ENCODE results near the gene MYH15.

MYH15 gene

DNA sequence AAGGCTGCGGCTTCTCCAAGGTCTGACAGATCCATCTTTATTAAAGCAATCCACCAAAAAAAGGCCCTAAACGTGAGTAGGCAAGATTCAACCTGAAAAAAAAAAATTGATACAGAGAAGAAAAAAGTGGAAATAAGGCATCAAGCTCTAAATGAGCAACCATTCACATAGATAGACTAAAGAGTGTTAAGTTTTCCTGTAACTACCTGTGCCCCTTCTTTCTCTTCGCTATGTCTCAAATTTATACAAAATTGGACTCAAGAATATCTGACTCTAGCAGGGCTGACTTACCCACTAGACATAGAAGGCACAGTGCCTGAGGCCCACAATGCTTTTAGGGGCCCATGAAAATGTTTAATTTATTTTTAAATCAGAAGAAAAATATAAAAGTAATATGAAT is at the start of gene MYH15:
MYH15 (minus strand) TSS at position 101 of the 400 bp plus-strand sequence; CDS start at position 35, 66 bp downstream.
- no peak for DNase-seq (ENCODE audit: low spot score)

DNA sequence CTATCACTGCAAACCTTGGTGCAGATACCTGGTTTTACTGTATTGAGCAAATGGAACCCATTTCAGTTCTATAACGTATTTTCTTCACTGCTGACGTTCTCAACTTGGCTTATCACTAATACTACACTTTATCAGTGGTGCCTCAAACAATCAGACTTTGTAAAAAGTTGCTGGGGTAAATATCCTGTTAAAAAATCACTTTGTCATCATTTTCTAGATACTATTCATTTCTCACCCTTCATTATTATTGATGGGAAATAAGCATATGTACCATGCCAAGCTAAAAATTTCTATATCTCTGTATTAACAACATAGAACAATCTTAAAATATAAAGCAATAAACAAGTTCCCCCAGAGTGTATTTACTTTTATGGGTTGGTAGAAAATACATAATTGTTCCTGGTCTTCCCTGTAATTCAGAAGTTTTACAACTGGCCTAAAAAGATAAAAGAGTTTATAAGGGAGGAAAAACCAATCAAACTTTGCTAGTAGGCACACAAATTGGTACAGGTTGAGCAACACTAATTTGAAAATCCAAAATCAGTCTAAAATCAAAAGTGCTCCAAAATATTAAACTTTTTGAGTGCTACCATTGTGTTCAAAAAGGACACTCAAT is 45.7 kb upstream of the MYH15 start:
- no peak for DNase-seq (ENCODE audit: low spot score)

DNA sequence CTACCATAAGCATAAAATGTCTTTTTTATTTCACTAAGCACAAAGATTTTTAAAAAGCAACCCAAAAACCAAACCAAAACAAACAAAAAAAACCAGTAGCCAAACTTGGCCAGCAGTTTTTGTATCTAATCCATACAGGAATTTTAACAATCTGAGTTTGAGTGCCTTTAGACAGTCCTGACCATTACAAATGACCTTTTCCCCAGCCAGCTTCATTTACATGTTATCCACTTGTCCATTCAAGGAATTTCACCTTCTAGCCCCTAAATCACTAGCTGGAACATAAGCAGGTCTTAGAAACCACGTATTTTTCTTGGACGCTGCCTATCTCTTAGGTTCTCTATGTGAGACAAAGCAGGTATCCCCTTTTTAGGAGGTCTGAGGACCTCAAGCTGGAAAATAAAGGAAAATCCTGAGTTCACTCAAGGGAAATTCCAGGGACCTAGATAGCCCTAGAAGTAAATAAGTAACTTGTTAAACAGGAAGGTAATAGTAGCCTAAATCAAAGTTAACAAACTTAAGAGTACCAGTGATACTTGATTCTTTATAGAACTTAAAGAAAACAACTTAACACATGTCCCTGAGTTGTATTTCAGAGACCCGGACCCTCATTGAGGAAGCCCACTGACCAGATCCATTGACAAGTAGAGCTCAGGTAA is 44.6 kb upstream of the MYH15 start:
- no peak for DNase-seq (ENCODE audit: low spot score)

DNA sequence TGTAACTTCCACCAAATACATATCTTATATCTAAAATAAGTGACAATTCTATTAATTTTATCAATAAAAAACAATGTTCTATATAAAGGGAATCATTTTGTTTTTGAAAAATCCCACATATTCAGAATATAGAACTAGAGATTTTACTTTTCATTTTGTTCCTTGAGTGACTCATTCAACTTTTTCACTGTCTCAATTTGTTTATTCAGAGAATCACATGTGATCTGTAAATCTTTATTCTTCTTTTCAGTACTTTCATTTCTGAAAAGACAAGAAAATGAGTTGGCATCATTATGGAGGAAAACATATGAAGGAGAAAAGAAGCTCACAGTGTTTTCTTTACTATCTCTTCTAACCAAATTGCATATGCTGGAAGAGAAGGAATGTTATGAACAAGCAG is 43.8 kb upstream of the MYH15 start:
- no peak for DNase-seq (ENCODE audit: low spot score)

DNA sequence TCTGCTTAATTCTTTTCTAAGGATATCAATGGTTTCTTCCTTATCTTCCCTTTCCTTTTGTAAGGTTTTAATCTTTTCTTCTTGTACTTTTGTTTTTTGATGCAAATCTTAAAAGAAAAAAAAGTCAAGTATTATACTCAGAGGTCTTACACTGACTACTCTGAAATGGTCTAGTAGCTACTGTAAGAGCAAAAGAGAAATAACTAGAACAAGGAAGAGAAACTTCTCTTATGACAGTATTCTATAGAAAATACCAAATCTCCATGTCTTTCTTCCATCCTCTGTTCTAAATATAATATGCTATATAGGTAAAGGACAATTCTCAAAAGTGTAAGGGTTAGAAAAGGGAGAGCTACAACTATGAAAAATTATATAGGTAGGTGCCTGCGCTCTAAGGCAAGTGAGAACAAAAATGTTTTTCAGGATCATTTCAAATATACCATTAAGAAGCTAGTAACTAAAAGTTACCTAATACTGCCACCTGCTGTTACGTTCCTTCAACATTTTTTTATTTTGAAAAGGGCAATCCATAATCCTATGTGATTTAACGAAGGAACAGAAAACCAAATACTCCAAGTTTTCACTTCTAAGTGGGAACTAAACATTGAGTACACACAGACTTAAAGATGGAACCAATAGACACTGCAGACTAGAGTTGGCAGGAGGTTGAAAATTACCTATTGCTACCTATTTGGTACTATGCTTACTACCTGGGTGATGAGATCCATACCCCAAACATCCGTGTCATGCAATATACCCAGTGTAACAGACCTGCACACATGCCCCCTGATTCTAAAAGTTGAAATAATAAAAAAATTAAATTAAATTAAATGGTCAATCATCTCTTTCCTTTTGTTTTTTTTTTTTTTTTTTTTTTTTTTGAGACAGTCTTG is 42.1 kb upstream of the MYH15 start:
- DNase-seq (ENCODE audit: low spot score): peak; percentile 27

DNA sequence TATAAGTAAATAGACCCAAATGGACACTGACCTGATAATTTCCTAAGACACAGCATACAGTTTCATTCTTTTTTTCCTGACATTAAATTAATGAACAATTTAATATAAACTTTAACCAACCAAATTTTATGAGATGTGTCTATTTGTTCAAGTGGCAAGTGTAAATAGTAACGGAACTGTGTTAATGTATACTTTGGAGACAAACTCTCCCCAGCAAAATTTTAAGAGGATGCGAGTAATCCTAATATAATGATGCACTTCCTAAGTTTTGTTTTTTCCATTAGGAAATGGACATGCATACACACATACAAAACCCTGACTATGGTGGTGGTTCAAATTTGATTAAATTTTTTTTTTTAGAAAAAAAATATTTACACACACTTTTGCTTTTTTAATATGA is 38.5 kb upstream of the MYH15 start:
- no peak for DNase-seq (ENCODE audit: low spot score)

DNA sequence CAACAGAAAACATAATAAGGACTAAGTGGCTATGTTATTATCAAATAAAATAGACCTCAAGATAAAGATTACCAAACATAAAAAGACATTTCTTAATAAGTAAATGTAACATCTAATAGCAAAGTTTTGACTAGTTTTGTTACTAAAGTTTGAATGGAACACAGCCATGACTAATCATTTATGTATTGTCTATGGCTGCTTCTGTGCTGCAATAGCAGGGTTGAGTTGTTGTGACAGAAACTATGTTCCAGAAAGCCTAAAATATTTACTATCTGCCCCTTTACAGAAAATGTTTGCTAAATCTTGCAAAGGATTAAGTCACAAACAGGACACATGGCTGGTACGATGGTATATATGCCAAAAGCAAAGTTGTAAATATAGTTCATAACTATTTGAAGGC is 37.9 kb upstream of the MYH15 start:
- no peak for DNase-seq (ENCODE audit: low spot score)

DNA sequence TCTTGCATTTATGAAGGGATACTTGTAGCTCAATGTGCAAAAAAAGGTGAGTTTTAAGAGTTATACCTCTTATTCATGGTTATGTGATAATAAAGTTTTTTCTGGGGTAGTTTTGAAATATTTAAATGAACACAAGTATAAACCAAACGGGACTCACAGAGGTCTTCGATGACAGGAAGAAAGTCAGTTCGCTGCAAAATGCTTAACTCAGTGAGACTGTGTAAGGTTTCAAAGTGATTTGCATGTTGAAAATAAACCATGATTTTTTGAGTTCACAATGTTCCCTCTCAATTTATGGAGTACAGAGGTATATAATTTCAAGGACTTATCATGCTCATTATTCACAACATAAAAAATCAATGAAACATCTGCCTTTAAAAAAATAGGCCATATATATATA is 36.3 kb upstream of the MYH15 start:
- no peak for DNase-seq (ENCODE audit: low spot score)

DNA sequence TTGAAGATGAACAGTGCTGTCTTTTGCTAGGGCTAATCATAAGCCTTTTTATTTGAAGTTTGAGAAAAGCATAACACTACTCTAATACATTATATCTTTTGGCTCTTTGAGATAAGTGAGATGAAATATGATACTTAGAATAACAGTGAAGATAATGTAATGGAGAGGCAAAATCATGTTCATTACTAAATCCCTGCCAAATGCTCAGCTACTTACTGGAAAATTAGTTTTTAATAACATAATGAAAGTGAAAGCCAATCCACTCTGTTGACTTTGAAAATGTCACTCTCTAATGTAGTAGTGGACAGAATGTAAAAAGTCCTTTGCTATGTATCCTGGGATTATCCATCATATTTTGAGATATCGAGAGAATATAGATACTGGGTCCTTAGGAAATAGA is 35.9 kb upstream of the MYH15 start:
- no peak for DNase-seq (ENCODE audit: low spot score)

DNA sequence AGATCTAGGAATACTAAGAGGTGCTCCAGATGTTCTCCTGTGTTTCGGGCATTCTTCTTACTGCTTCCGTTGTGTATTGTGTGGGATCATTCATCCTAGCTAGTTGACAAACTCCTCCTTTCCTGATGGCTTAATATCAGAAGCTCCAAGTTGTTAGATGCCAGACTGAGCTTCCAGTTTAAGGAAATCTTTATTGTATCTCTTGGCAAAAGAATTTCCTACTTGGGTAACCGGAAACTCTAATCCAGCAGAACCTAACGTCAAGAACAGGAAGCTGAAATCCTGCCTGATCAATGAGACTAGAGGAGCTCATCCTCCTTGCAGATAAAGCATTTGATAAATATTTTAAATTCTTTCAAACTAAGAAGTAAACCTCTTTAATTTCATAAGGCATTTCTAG is 27.7 kb upstream of the MYH15 start:
- no peak for DNase-seq (ENCODE audit: low spot score)

DNA sequence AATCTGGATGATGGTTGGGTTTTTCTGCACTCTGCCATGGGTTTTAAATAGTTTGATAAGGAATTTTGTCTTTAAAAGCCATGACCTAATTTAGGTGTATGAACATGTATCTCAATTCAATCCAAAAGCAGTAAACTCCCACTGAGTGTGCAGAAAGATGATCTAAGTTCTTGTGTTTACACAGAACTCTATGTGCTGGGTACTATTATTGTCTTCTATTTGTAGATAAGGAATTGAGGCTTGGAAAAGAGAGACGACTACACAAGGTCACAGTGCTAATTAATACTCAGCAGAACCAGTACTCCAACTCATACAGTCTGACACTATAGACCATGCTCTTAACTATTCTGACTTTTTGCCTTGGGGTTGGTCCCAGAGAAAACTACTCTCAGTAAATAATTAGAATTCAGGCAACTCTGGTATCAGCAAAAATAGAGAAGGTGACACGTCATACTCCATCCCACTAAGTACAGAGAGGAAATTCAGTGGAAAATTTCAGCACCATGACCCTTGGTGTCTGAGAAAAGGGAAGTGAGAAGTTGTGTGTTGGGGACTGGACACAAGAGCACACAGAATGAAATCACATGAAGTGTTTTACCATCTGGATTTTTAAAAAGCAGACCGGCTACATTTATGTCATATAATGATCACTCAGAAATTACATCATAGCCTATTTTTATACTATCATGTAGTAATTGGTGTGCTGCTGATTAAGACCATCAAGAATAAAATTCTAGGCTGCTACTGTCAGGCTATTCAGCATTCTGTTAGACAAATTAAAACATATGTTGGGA is 18.3 kb upstream of the MYH15 start:
- no peak for DNase-seq (ENCODE audit: low spot score)

DNA sequence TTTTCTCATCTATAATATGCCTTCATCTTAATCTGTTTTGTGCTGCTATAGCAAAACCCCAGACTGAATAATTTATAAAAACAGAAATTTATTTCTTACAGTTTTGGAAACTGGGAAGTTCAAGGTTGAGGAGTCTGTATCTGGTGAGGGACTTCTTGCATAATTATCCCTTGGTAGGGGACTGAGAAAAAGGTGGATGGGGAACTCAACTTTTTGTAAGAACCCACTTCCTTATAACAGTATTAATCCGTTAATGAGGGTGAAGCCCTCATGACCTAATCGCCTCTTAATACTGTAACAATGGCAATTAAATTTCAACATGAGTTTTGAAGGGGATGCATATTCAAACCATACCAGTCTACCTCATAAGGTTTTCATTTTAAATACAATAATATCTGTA is 17.4 kb upstream of the MYH15 start:
- DNase-seq (ENCODE audit: low spot score): no peak

DNA sequence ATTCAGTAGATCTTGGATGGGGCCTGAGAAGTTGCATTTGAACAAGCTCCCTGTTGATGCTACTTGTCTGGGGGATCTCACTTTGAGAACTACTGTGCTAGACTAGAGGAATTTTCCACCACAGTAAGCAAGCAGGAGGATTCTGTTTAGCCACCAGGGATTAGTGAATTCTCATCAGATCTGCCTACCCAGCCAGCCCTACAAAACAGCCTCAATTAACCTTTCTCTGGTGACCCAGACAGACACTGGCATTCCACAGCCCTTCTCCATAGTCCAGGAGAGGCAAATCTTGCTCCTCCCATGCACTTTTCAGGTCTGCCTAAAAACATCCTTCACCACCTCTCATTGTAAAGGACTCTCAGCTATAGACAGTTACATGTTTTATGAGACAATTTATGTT is 16.7 kb upstream of the MYH15 start:
- DNase-seq (ENCODE audit: low spot score): no peak

DNA sequence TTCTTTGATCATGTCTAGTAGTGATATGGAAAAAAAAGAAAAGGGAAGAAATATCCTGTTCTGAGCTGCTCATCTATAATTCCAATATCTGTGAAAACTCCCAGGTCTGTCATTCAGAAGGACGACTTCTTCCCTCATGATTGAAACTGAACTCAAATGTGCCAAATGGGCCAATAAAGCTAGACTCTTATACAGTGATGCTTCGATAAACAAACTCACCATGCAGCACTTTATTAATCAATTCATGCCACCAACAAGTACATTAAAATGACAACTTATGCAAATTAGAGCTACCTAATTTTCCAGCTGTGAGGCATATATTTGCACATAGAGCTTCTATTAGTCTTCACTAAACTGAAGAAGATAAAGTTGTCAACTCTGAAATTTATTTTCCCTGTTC is 15.6 kb upstream of the MYH15 start:
- no peak for DNase-seq (ENCODE audit: low spot score)

DNA sequence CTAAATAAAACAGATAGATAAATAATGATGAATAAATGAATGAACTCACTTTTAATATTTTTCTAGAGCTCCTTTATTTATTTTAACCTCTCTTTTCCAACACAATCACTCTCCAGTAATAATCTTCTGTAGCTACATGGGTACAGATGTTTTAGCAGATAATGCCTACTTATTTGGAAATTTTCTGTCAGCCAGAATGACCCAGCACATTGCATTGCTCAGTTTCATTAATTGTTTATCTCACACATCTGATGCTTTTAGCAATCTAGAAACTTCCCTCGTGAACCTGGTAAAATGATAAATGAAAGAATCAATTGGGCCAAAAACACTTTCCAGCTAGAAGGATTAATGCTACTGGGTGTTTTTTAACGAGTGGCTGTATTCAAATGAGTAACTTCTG is 14.9 kb upstream of the MYH15 start:
- no peak for DNase-seq (ENCODE audit: low spot score)

DNA sequence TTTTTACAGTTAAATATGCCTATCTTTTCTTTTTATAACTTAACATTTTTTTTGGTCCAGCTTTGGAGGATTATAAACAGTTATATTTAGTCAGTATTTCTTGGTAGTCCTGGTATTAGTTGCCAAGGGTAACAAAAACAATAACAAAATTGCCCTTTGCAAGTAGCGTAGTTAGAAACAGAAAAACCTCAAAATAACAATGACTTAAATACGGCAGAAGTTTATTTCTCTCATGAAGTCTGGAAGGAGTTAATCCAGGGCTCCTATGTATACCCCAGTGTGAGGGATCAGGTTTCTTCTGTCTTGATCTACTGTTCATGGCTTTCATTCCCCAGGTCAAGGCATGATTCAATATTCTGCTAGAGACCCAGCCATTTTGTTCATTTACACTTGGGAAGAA is 14.1 kb upstream of the MYH15 start:
- DNase-seq (ENCODE audit: low spot score): no peak

DNA sequence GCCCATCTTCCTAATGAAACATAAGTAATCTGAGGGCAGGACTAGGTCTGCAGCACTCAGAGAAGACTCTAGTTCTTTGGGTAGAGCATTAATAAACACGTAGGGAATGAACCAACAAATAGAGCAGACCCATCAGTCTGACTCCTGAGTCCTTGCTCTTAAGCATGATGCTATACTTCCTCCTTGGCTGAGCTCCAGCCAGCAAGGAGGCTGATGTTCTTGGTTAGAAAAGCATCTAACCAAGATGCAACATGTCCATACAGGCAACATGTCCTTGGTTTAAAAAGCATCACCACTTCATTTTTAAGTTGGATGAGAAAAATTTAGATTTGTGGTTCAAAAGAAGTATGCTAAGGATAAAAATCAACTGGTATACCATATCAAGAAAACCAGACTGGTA is 8.5 kb upstream of the MYH15 start:
- no peak for DNase-seq (ENCODE audit: low spot score)

DNA sequence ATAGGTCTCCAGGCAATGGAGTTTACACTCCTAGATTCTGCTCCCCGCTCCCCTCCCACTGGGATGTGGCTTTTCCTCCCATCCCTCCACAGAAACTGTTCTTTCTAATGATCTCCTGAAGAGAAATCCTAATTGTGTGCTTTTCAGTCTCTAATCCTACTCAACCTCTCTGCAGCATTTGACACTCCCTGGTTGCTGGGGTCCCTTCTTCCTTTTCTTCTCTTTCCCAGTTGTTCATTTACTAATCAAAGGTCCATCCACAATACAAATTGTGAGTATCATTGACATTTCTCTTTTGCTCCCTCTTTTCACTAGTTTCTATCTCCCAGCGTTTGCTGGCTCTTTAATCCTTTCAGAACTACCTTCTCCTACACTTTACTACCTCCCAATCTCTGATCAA is 6.5 kb upstream of the MYH15 start:
- no peak for DNase-seq (ENCODE audit: low spot score)

DNA sequence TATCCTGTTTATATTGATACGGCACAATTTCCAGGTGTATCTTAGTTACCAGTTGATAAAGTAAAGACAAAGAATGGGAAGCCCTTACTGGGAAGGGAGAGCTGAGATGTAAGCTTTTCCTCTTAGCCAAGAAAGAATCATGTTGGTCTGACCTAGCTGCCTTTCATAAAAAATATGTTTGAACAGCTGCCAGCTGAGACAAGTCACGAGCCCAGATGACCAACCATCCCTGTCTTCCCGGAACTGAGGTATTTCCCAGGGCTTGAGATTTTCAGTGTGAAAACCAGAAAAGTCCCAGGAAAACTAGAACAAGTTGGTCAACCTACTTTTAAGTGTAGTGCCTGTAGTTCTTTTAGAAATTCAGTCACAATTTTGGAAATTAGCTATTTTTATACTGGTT is 3.6 kb upstream of the MYH15 start:
- DNase-seq (ENCODE audit: low spot score): no peak

DNA sequence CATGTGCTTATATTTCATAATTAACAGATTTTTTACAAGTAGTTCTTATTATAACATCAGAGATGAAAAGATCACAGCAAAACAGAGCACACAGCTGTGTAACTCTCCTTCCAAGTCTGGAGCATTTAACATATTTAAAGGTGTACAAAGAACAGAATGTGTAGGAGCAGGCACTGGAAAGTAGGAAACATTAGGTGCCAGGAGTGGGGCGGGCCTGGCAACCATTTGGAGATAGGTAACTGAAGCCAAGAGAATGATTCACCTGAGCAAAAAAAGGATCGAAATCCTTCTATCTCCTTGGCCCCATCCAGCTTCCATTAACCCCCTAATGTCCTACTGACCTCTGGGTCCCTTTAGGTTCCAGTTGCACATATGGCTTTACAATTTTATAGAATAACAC is 2.3 kb upstream of the MYH15 start:
- no peak for DNase-seq (ENCODE audit: low spot score)

DNA sequence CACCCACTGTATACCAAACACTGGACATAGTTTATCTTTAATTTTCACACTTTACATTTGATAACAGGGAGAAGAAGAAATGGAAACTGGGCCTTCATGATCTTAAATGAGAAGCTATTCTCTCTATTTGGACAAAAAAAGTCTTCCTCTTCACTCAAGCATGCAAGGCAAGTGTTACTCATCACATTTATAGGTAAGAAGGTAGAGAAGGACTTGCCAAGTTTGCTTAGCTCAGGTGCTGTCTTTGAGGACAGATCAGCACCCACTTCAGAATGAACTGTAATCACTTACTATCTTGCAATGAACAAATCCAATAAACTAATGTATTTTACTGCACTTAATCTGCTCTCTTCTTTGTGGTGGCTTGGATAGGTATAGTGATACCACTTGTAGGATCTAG is 1.1 kb upstream of the MYH15 start:
- no peak for DNase-seq (ENCODE audit: low spot score)

DNA sequence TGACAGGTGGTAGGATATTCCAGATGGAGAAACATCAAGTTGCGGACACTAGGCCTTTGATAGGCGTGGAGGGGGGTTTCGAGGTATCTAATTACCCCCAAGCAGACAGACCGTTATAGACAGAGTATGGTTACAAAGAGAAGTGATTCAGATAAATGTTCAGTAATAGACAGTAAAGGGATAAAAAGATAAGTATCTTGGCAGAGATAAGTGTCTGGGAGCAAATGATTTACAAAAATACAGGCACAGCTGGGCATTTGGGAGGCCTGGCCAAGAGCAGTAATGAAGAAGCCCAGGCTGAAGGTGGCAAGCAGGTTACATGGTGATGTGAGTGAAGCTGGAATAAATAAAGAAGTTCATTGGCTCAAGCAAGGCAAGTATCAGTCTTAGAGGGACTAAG is 659 bp upstream of the MYH15 start:
- no peak for DNase-seq (ENCODE audit: low spot score)

DNA sequence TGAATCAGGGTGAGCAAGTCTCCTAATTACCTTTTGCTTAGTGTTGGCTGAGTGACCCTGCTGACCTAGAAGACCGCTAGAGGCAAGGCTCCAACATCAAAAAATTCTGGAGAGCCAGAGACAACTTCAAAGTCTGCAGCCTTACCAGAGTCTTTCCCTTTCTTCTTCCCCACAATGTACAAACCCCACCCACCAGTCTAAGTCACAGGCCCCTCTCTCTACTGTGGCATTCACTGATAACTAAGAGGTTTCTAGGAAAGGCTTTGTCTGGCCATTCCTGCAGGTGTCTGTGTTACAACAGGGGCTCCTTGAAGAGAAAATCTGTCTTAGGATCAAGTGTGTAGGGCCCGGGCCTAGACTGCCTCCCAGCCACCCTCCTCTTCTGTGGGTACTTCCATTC is 525 bp downstream of the MYH15 start:
- DNase-seq (ENCODE audit: low spot score): no peak
